HG03469 (cell line): ENCODE measurements around the gene LAMC1.
"Not testable (repeated sequence)": the region's sequence is repeated elsewhere in the genome, so short reads cannot be mapped to it uniquely, and the experiment has no call there.

Experiments used
- ATAC-seq: cut with Tn5 transposase; IDR thresholded peaks from one replicate; pipeline ENCODE4 v1.9.1; 2021; ENCODE audit warnings: mild to moderate bottlenecking, moderate library complexity, moderate number of reproducible peaks; ENCODE audit not compliant: unreplicated experiment

The LAMC1 gene

DNA sequence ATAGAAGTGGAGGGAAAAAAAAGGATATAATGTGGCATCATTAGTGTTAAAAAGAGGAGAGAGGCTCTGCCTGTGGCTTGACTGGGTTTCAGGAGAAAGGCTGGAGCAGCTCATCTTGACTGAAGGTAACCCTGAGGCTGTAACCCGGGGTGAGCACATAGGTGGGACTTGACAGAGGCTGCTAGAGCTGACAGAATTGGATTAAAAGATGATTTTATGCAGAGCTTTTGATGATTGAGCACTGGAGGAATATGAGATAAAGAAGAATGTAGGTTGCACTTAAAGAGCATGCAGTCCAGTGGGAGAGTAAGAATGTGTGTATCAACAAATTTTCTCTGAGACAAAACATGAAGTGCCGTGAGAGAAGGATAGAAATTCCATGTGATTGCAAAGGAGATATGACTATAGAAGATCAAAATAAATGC is 17.3 kb downstream of the LAMC1 start:
- ATAC-seq = no peak

DNA sequence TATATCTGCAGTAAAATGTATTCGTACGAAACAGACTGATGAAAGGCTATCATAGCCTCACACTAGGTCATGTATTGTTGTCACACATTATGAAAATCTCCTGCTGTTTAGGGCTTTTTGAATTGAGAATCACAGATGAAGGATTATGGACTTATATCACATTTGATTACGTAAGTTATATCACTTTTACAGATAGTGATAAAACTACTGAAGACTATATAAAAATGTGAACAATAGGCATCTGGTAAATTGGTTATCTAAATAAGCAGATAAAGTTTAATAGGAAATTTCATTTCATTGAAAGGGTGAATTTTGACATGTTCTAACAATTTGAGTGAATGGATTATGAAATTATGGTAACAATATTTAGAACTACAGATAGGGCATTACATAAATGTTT is 20.0 kb downstream of the LAMC1 start:
- no peak for ATAC-seq

DNA sequence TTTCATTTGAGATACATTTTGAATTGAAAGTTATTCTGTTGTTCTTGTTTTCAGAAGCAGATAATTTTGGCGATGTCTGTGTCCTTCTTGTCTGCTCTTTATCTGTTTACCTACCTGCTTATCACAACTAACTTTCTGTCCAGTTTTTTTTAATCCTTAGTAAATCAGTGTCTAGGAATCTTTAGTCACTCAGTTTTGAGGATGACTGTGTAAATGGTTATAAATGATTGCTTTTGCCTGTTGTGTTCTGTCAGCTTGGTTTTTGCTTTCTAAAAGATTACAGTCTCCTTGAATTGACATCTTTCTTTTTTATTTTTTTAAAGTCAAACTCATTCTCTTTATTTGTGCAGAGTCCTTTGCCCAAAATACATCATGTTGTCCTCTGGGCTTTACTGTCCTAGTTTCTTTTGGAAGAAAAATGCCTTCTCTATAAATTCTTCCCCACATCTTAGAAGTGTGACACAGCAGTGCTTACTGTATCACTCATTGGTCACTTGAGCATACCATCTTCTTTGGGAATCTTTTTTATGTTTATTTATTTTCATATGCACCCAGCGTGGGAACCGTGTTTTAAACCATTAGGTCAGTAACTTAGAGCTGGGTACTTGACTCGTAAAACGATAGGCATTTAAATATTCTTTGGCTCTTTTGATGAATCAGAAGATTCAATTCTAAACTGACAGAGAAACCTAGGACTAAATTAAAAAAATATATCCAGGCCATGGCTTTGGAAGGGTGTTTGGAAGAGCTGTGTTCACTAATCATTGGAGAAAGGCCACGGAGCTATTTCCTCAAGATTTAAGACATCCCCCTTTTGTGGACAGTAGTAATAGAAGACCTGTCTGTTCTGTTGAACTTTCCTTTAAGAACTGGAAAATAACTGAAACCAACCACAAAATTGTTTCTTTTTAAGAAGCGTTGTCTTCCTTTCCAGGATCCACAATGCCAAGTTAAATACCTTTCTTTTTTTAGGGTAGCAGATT is 20.9 kb downstream of the LAMC1 start:
- ATAC-seq = no peak

DNA sequence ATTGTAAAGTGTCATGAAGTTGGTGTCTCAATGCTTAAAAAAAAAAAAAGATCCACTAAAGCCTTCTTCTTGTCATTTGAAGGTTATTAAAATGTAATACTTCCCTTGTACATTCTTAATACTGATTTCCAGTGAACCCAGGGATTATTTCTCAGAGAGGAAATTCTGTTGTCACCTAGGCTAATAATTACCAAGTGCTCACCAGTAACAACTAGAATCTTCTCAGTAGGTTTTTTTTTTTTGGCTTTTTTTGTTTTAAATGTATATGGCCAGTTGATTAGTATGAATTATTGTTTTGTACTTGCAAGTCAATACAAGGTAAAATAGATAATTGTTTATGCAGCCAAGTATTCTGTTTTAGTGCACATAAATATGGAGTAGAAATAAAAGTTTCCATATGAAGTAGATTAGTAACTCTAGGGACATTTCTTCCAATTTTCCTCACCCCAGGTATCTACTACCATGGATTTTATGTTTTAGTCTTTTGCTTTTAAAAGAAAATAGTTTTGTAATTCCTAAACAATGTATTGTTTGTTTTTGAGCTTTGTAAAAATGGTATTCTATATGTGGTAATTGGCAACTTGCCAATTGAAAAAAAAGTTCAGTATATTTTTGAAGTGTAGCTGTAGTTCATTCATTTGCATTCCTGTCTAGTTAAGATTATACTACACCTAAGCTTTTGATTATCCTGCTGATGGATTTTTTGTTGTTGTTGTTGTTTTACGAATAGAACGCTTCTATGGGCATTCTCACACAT is 21.9 kb downstream of the LAMC1 start:
- no peak for ATAC-seq

DNA sequence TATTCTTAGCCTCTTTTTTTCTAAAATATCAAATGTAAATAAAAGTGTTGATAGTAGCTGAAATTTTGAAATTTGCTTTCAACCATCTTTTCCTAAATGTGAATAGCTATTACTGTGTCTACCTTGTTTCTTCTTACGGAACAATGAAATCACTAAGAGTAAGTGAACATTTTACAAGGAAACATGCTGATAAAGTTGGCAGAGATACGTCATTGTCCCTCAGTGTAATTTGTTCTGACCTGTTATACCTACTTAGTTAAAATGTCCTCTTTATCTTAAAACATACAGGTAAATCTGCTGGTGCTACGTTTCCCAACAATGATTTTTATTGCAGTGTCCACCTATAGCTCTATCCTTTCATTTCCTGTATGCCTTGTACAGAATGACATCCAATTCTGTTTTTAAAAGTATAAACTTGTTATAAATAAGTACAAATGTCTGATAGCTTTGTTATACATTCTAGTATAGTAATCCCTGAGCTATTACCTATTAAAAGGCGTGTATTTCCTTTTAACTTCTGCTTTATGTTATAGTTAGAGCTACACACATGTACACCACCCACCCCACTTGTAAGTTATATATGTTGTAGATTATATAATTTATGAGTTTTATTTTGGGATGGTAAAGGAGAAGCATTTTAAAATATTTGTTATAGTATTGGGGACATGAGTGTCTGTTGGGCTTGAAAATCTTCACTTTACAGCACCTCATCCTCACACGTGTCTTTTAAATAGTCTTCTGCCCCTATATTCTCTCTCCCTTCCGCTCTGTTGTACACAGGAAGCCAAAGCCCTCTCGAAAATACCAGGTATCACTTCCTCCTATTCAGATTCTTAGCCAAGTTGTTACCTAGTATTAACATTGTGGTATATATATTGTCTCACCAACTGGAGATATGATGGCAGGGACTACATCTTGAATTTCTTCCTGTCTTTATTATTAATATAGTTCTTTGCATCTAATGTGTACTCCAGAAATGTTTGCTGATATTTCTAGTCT is 25.2 kb downstream of the LAMC1 start:
- peak; percentile 96 for ATAC-seq

DNA sequence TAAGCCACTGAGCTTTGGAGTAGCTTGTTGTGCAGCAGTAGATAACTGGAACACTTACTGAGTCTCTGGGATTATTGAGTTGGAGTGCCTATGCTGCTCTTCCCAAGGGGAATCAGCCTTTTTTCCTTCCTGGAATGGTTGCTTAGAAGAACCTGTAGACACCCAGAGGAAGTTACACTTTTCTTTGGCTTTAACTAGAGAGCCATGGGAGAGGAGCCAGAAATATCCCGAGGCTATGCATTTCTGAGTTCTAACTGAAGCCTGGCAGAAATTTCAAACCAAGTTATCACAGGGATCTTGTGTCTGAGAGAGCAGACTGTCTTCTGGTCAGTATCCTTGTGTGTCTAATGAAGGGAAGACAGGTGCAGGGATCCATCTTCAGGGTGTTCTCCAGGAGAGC is 28.3 kb downstream of the LAMC1 start:
- no peak for ATAC-seq

DNA sequence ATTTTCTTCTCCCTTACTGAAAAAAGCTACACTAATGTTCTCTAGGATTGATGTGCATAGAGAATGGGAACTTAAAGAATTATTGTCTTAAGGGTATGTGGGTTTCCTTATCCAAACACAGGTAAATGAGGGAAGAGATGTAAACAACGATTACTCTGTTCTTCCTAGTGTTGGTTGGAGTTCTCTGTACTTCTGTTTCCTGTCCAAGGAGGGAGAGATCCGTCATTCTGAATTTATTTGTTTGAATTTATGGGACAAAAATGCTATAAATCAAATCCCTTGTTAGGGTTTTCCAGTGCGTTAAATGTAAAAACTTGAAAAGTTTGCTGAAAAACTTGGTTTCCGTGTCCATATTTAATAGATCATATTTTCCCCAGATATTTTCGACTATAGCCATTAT is 29.6 kb downstream of the LAMC1 start:
- ATAC-seq = no peak

DNA sequence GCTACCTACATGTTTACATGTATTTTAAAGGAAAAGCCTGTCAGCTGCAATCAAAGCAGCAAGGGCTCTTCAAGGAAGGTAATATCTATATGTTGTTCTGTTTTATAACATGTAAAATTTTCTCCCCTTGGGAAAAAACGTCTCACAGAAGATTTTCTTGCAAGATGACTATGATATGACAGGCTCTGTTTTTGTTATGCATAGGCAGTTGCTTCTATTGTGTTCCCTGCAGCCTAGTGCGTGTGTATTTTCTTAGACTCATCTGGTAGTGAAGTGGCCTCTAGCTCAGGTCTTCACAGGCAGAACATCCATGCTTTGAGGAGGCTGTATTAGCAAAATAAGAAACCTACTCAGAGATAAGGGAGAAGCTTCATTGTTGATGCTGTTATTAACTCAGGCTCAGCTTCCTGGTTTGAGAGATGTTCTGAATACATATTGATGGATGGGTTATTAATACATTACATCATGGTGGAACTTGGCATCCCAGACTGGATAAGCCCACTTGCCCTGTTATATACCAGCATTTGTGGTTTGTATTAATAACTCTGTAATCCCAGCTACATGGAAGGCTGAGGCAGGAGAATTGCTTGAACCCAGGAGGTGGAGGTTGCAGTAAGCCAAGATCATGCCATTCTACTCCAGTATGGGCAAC is 35.8 kb downstream of the LAMC1 start:
- ATAC-seq = no peak

DNA sequence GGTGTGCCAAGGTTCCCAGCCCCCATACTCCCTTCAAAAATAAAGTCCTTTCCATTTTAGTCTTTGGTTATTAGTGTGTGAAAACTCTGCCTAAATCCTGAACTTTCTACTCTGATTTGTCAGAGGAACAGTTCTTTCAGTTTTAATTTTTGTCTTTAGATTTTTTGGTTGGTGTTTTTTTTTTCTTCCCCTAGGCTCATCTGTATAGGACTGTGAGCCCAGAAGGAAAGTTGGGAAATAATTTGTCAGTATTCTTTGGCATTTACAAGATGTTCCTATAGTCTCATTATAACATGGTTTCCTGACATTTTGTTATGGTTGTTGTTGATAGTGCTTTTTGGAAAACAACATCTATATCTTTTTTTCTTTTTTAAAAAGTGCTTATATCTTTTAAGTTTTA is 38.0 kb downstream of the LAMC1 start:
- no peak for ATAC-seq

DNA sequence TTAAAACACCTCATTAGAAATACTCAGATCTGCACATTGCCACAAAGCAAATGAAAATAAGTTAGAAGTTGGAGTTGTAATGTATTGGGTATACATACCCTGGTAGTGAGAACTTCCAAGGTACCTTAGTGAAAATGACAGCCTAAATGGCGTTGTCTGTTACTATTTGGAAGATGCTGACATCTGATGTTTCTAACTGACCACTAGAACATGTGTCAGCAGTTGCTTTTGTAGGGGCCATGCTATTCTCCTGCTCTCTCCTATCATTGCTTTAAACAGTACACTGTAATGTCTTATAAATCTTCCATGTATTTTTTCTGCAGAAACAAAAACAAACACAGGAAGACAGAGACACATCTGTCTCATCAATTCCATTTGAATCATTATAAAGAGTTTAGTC is 40.1 kb downstream of the LAMC1 start:
- ATAC-seq = no peak

DNA sequence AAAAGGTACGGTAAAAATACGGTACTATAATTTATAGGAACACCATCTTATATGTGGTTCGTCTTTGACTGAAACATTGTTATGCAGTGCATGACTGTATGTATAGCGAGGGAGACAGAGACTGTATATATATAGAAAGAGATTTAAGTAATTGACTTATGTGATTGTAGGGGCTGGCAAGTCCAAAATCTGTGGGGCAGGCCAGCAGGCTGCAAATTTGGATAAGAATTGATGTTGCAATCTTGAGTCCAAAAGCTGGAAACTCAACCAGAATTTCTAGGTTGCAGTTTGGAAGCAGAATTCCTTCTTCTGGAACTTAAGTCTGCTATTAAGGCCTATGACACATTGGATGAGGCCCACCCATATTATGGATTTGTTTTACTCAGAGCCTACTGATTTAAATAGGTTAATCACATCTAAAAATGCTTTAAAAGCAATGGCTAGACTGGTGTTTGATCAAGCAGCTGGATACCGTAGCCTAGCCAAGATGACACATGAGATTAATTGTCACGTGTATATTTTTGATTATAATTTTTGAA is 42.0 kb downstream of the LAMC1 start:
- no peak for ATAC-seq

DNA sequence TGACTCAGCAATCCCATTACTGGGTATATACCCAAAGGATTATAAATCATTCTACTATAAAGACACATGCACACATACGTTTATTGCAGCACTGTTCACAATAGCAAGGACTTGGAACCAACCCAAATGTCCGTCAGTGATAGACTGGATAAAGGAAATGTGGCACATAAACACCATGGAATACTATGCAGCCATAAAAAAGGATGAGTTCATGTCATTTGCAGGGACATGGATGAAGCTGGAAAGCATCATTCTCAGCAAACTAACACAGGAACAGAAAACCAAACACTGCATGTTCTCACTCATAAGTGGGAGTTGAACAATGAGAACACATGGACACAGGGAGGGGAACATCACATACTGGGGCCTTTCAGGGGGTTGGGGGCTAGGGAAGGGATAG is 43.2 kb downstream of the LAMC1 start:
- not testable (repeated sequence) for ATAC-seq

DNA sequence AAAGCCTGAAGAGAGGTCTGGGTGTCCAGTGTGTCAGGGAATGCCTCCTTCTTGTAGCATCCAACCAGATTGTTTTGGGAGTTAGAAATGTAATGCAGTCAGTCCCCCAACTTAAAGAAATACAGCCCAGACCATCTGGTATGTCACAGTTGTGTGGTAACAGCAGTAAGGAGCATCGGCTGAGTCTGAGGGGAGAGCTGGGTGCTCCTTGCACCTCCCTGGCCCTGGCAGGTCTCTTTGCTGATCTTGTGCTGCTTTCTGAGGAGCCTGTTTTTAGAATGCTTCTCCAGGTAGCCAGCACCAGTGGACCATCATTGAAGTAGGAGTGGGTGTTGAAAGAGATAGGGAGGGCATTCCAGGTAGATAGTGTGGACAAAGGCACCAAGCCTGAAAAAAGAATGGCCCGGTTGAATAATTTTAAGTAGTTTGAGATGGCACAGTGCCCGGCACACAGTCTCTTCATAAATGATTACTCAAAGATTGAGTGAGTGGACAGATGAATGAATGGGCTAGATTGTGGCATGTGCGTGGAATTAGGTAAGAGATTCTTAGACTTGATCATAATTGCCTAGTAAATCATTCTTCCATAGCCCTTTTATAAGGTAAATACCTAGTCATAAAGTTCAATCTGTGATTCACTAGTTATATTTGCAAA is 46.5 kb downstream of the LAMC1 start:
- ATAC-seq = no peak

DNA sequence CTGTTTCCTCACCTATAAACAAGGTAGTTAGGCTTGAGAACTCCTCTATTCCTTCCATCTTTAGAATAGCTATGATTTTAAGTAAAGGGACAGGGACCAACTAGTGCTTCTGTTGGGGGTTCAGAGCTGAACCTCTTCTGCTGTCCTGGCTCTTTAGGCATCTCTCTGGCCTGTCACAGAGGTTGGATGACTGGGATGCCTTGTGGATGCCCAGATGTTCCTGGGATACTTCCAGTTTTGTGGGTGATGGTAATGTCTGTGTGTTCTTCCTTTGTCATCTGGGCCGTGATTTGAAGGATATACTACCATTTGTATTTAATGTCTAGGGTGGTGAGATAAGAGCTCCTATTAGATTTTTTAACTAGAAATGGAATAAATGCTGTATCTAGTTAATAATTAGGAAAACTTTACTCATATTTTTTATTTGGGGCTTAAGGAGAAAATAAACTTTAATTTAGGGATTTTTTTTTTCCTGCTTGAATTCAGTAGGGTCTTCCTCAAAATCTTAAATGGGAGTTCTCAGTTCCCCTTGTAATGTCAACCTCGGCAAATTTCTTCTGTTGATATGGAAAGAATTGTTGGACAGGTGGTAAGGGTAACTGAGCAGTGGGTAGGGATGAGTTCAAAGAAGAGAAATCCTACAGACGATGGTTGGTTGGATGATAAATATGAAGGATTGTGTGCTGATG is 47.2 kb downstream of the LAMC1 start:
- ATAC-seq = no peak

DNA sequence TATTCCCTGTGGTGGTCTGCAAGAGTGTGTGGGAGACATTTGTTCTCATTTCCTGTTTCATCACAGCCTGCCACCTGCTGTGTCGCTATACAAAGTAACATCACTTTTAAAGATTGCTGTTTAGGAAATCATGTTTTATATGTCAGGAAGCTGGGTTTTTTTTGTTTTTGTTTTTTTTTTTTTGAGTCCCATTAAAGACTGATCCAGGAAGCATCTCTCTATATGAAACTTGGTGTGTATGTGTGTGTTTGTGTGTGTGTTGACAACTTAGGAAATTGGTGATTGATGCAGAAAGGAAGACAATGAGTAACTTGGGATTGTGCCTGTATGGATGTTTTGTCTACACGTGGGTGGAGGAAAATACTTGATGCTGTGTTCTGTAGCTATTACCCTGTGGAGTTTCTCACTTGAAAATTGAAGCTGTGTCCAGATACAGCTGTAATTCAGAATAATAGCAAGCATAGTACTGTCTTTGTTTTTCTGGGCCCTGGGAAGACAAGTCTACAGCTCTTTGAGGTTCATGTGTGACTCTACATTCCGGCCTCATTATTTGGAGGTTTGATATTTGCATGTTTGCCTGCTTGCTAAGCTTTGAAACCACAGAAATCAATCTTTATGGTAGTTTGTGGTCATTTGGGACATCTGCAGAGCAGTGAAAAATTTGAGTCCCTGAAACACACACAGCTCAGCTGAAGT is 47.9 kb downstream of the LAMC1 start:
- ATAC-seq = peak; percentile 87

DNA sequence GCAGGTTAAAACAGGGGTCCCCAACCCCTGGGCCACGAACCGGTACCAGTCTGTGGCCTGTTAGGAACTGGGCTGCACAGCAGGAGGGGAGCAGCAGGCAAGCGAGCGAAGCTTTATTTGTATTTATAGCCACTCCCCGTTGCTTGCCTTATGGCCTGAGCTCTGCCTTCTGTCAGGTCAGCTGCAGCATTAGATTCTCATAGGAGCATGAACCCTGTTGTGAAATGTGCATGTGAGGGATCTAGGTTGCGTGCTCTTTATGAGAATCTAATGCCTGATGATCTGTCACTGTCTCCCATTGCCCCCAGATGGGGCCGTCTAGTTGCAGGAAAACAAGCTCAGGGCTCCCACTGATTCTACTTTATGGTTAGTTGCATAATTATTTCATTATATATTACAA is 49.4 kb downstream of the LAMC1 start:
- not testable (repeated sequence) for ATAC-seq

DNA sequence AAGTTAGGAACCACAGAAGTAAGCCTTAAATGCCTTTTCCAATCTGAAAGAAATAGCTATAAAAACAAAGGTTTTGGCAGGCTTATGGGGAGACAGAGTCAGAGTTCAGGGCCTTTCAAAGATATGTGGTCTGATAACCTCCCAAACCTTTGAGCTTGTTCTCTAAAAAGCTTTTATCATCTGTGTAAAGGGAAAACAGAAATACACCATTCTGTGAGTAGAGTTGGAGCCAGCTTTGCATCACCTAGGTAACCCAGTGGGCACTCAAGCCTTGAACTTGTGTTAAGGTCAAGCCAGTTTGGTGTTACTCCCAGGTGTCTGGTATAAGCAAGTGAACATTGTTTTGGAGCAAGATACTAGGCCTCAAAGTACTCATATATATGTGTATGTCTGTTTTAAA is 50.1 kb downstream of the LAMC1 start:
- ATAC-seq = no peak

DNA sequence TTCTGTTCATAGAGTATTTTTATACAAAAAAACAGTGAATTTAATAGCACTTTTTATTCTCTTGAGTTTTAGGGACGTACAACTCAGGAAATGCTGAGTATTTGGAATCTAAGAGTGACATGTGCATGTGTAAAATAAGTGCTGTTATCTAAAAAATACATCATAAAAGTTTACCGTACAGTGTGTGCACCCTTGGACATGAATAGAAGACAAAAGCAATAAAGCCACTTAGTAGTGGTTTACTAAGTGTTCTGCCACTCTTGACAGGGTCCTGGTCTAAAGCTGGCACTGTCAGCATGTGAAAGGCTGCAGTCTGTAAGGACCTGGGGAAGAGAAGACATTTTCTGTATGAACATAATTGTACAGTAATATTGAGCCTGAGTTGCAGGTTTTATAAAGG is 51.0 kb downstream of the LAMC1 start:
- ATAC-seq = no peak
